T-helper 2 cell treated with Interferon-gamma antibody and Interleukin-4, amounts not matched to agents 5 μg/mL and 100 μg/mL, for 36 hours (primary cell): ENCODE data around the gene DPM2.

Experiments
- DNase-seq: peaks from one replicate; pipeline ENCODE4 v3.0.0; 2021; ENCODE audit warnings: low spot score
- H3K27ac Mint-ChIP-seq: one replicate; pipeline ENCODE4 v1.8.0; 2021; ENCODE audit warnings: mild to moderate bottlenecking, mixed read lengths
- H3K27me3 Mint-ChIP-seq: one replicate; pipeline ENCODE4 v1.8.0; 2021; ENCODE audit warnings: low read depth, mixed read lengths
- H3K36me3 Mint-ChIP-seq: one replicate; pipeline ENCODE4 v1.8.0; 2021; ENCODE audit warnings: low read depth, mixed read lengths
- H3K4me1 Mint-ChIP-seq: one replicate; pipeline ENCODE4 v1.8.0; 2021; ENCODE audit warnings: low read depth, mixed read lengths
- H3K4me3 Mint-ChIP-seq: one replicate; pipeline ENCODE4 v1.8.0; 2022; ENCODE audit warnings: mild to moderate bottlenecking, moderate library complexity, mixed read lengths
- H3K9me3 Mint-ChIP-seq: one replicate; pipeline ENCODE4 v1.8.0; 2021; ENCODE audit warnings: mixed read lengths

DPM2 gene

DNA sequence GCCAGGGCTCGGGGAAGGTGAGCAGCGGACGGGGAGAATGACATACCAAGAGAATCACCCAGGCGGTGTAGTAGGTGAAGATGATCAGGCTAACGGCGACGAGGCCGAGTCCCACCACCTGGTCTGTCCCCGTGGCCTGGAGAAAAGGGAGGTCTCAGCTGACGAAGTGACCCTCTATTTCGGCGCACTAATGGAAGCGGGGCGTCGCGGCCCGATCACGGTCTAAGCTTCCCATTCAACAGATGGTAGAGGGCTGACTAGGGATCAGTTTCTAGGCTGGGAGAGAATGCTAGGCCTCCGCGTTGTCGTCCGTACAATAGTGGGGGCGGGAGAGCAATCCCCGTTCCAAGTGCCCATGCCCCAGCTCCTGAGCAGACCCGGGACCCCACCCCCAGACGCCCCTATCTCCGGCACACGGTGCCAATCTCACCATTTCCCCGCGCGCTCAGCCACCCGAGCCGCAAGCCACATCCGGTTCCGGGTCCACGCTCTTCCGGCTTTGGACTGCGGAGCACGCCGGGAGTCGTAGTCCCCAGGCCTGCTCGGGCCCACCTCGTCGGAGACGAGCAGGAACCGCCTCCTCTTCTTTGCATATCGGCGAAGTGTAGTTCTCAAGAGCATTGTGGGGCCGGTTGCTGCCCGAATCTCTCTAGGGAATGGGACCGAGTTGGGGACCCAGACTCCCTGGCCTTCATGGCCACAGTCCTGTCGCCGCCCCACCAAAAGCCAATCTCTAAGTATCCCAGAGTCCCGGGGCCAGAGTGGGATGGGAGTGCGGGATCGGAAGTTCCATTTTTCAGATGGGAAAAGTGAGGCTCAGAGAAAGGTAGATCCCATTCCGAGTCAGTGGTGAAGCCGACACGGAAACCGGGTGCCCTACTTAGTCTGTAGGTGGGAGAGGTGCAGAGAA lies at the start of gene DPM2:
Gene DPM2, minus strand, starts transcription at position 467 of the 910 bp plus-strand sequence. Its CDS starts 34 bp downstream, at position 433.
- peak; percentile 86 for DNase-seq
- H3K4me3 Mint-ChIP-seq, result peak within 1 kb of the TSS; percentile 95
- peaks cover 42% of the 10 kb centered on the region for H3K4me1 Mint-ChIP-seq
- H3K36me3 Mint-ChIP-seq, result peaks cover 74% of the 10 kb centered on the region
- H3K9me3 Mint-ChIP-seq, result no peaks in the 10 kb centered on the region
- peak within 1 kb of the TSS; percentile 96 for H3K27ac Mint-ChIP-seq
- H3K27me3 Mint-ChIP-seq, result peaks cover 4% of the 10 kb centered on the region

GRCh38 chr9:127987103-127987614 lies 49.5 kb upstream of the DPM2 start:
- DNase-seq, result no peak
- Mint-ChIP-seq H3K27ac (no peak overlapping the region), H3K27me3 (no peaks in the 10 kb centered on the region), H3K36me3 (no peaks in the 10 kb centered on the region), H3K9me3 (no peaks in the 10 kb centered on the region), H3K4me3 (no peak overlapping the region), H3K4me1 (peaks cover 29% of the 10 kb centered on the region)

GRCh38 chr9:127985011-127985410 lies 47.4 kb upstream of the DPM2 start:
- peaks cover 29% of the 10 kb centered on the region for H3K4me1 Mint-ChIP-seq
- H3K27me3 Mint-ChIP-seq, result no peaks in the 10 kb centered on the region
- H3K9me3 Mint-ChIP-seq, result no peaks in the 10 kb centered on the region
- no peak overlapping the region for H3K4me3 Mint-ChIP-seq
- no peaks in the 10 kb centered on the region for H3K36me3 Mint-ChIP-seq
- no peak overlapping the region for H3K27ac Mint-ChIP-seq
- no peak for DNase-seq

GRCh38 chr9:127983847-127984289 lies 46.2 kb upstream of the DPM2 start:
- peak overlapping the region; percentile 2 for H3K4me3 Mint-ChIP-seq
- DNase-seq, result no peak
- peaks cover 11% of the 10 kb centered on the region for H3K36me3 Mint-ChIP-seq

GRCh38 chr9:127982912-127983311 lies 45.3 kb upstream of the DPM2 start:
- peak overlapping the region; percentile 22 for H3K4me3 Mint-ChIP-seq
- DNase-seq, result no peak
- no peak overlapping the region for H3K27ac Mint-ChIP-seq
- peaks cover 20% of the 10 kb centered on the region for H3K36me3 Mint-ChIP-seq
- no peaks in the 10 kb centered on the region for H3K27me3 Mint-ChIP-seq
- no peaks in the 10 kb centered on the region for H3K9me3 Mint-ChIP-seq
- H3K4me1 Mint-ChIP-seq, result peaks cover 27% of the 10 kb centered on the region

More at GRCh38 chr9:127983847-127984289, 46.2 kb upstream of the DPM2 start:
- H3K4me1 Mint-ChIP-seq, result peaks cover 27% of the 10 kb centered on the region
- H3K9me3 Mint-ChIP-seq, result no peaks in the 10 kb centered on the region
- no peaks in the 10 kb centered on the region for H3K27me3 Mint-ChIP-seq
- peak overlapping the region; percentile 75 for H3K27ac Mint-ChIP-seq

DNA sequence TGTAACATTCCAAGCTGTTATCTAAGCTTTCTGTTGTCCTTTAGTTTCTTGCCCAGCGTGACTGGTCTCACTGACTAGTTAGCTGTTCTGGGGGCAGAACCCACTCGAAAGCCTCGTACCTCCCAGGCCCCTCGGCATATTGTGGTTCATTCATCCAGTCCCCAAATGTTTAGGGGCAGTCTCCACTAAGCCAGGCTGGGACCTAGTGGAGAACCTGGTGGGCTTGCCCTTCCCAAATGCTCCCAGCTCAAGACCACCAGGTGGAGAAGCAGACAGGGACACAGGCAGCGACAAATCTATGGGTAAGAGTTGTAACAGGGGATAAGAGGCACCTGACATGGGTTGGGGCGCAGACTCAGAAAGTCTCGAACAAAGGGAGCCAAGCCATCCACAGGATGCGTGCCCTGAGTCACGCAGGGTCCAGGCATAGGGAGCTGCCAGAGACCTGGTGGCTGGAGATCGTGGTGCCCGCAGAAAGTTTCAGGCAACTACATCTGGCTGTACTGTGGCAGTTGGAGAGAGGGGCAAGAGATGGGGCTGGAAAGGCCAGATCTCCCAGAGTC lies 44.0 kb upstream of the DPM2 start:
- H3K9me3 Mint-ChIP-seq, result no peaks in the 10 kb centered on the region
- no peaks in the 10 kb centered on the region for H3K27me3 Mint-ChIP-seq
- peaks cover 28% of the 10 kb centered on the region for H3K4me1 Mint-ChIP-seq
- DNase-seq, result no peak
- peak overlapping the region; percentile 96 for H3K4me3 Mint-ChIP-seq
- H3K27ac Mint-ChIP-seq, result peak overlapping the region; percentile 91
- peaks cover 32% of the 10 kb centered on the region for H3K36me3 Mint-ChIP-seq

- no peaks in the 10 kb centered on the region for H3K27me3 Mint-ChIP-seq
- H3K4me3 Mint-ChIP-seq, result peak within 1 kb of the TSS; percentile 96
- H3K27ac Mint-ChIP-seq, result peak within 1 kb of the TSS; percentile 91
- peaks cover 39% of the 10 kb centered on the region for H3K36me3 Mint-ChIP-seq
- peak; percentile 98 for DNase-seq
- H3K9me3 Mint-ChIP-seq, result no peaks in the 10 kb centered on the region
- H3K4me1 Mint-ChIP-seq, result peaks cover 35% of the 10 kb centered on the region
Measured at GRCh38 chr9:127980706-127981558, 43.3 kb upstream of the DPM2 start, which contains the start of gene EEIG1. TSS of gene EEIG1 (minus strand) at chr9:127980989. CDS start at chr9:127980137, 852 bp downstream.

GRCh38 chr9:127980060-127980705 lies 42.5 kb upstream of the DPM2 start:
- Mint-ChIP-seq H3K4me1 (peaks cover 43% of the 10 kb centered on the region), H3K9me3 (no peaks in the 10 kb centered on the region), H3K27ac (peak overlapping the region; percentile 67), H3K4me3 (peak overlapping the region; percentile 96), H3K27me3 (no peaks in the 10 kb centered on the region), H3K36me3 (peaks cover 47% of the 10 kb centered on the region)
- DNase-seq, result peak; percentile 63

GRCh38 chr9:127979333-127980059 lies 41.8 kb upstream of the DPM2 start:
- H3K36me3 Mint-ChIP-seq, result peaks cover 52% of the 10 kb centered on the region
- DNase-seq, result no peak
- peak overlapping the region; percentile 96 for H3K4me3 Mint-ChIP-seq
- H3K27me3 Mint-ChIP-seq, result no peaks in the 10 kb centered on the region
- peak overlapping the region; percentile 83 for H3K27ac Mint-ChIP-seq
- peaks cover 43% of the 10 kb centered on the region for H3K4me1 Mint-ChIP-seq
- H3K9me3 Mint-ChIP-seq, result no peaks in the 10 kb centered on the region

- Mint-ChIP-seq H3K27me3 (no peaks in the 10 kb centered on the region), H3K4me1 (peaks cover 48% of the 10 kb centered on the region), H3K9me3 (no peaks in the 10 kb centered on the region), H3K4me3 (peak overlapping the region; percentile 96), H3K27ac (peak overlapping the region; percentile 83), H3K36me3 (peaks cover 57% of the 10 kb centered on the region)
- no peak for DNase-seq
Measured at GRCh38 chr9:127979015-127979332, 41.3 kb upstream of the DPM2 start.

GRCh38 chr9:127977884-127978647 lies 40.4 kb upstream of the DPM2 start:
- Mint-ChIP-seq H3K9me3 (no peaks in the 10 kb centered on the region), H3K27ac (peak overlapping the region; percentile 70), H3K36me3 (peaks cover 61% of the 10 kb centered on the region), H3K4me3 (peak overlapping the region; percentile 96), H3K27me3 (no peaks in the 10 kb centered on the region), H3K4me1 (peaks cover 48% of the 10 kb centered on the region)
- no peak for DNase-seq
